GM19193 (cell line): ENCODE measurements around the gene SLC52A1.

Source experiments
- POLR2A ChIP-seq: IDR thresholded peaks from 4 replicates; pipeline ENCODE4 v1.6.1; 2011; ENCODE audit not compliant: insufficient read depth, insufficient read length; ENCODE audit errors: extremely low read depth

The SLC52A1 gene

DNA sequence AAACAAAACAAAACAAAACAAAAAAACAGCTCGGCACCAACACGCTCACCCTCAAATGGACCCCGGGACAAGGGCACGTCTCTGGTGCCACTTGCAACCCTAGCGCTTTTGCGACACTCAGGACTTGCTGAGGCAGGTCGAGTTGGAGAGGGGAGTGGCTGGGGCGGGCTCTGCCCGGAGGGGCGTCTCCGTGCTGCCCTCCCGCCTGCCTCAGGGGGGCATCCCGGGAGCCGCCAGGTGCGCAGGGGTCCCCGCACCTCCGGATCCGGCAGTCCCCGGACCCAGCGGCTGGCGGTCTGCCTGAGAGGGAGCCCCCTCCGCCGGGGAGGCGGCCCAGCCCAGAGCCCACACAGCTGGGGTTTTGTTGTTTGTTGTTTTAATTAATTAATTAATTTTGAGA, at the start of gene SLC52A1:
Gene SLC52A1, minus strand, starts transcription at position 112 of the 400 bp plus-strand sequence. CDS start 820 bp downstream, outside the sequence.
- TF ChIP-seq POLR2A: no peak

DNA sequence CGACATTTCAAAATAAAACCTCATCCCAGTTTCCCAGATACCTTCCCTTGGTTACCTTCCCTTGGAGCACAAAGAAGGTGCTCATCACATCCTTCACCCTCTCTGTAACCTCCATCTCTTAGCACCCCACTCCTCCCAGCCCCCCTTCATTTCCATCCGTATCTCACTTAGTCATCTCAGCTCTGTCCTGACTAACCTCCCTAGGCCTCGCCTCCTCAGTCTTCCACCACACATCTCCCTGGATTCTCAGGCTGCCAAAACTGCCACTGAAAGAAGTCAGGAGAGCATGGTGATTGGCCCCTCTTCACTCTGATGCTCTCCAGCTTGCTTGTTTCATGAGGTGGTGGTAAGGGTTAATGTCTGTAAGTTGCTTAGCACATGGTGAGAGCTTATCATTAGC, 45.4 kb upstream of the SLC52A1 start:
- no peak for TF ChIP-seq POLR2A

DNA sequence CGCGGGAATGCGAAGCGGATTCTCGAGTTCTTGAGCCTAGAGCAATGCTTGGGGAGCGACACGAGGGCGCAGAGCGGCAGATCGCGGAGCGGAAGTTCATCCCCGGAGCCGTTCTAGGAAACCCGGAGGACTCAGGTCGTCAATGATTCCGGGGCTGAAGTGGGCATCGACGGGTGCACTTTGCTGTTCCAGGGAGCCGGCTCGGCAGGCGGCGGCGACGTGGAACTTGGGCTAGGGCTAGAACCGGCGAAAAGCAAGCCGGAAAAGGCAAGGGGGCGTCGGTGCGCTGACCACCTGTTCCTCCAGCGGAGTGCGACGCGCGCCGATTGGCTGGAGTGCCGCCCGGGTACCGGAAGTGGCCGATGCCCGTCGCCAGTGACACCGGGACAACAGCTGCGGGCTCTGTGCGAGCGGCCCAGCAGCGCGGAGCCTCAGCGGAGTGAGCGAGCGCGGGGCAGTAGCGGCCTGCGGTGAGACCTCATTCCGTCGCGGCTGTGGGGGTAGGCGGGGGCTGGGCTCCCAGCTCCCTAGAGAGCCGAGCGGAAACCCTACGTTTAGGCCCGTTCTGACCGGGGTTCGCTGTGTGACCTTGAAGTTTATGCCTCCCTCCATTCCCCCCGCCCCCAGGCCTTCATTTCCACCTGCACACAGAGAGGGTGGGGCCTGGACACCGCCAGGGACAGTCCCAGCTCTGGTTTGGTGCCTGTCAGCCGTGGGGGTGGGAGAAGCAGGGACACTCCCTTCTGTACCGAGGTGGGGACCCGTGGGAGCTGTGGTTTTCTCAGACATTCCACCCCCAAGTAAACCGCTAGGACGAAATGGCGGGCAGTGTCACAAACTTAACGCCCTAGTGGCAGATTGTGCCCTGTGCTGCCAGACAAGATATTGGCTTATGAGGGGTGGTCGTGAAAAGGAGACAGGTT, 43.1 kb upstream of the SLC52A1 start, which contains the start of gene ZFP3:
Gene ZFP3, plus strand, starts transcription at position 362 of the 923 bp plus-strand sequence. CDS start 13,038 bp downstream, outside the sequence.
- peak; percentile 86 for TF ChIP-seq POLR2A

DNA sequence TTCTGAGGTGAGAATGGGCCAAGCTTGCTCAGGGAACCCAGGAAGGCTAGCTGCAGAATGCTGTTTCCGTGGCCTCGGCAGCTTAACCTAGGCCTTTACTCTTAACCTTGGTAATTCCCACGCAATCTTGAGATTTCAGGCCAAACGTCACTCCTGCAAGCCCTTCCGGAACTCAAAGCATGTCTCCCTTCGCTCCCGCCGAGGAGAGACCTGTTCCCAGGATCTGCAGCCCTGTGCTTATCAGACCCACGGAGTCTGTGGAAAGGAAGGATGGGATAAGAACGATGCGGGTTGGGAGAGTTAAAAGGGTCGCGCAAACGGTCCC, 42.5 kb upstream of the SLC52A1 start:
- no peak for TF ChIP-seq POLR2A

DNA sequence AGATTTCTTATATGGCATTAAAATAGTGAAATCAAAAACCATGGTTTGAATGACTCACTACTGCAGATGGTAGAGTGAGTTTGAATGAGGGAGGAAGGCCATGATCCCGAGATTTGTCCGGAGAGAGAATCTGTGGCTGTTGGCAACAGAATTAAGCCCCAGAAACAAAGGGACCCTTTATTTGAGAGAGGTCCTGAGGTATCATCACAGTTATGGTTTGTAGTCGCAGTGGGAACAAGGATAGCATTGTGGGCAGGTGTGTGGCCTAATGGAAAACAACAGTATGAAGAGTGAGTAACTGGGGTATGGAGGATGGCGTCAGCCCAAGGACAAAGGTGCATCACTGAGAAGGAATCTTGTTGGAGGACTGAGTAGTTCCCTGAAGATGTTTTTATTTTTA, 34.5 kb upstream of the SLC52A1 start:
- no peak for TF ChIP-seq POLR2A

DNA sequence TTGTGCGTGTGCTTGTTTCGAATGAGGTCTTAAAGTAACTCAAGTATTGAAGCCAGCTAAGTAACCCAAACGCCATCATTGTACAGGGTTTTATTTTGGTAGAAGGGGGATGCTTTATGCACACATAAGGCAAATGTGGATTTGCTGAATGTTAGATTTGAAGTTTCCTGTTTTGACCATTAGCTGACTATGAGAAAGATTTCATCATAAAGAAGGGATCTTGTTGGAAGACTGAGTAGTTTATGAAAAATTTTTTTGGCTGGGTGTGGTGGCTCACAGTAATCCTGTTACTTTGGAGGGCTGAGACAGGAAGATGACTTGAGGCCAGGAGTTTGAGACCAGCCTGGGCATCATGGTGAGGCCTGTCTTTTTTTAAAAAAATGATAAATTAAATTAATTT, 33.0 kb upstream of the SLC52A1 start:
- no peak for TF ChIP-seq POLR2A

DNA sequence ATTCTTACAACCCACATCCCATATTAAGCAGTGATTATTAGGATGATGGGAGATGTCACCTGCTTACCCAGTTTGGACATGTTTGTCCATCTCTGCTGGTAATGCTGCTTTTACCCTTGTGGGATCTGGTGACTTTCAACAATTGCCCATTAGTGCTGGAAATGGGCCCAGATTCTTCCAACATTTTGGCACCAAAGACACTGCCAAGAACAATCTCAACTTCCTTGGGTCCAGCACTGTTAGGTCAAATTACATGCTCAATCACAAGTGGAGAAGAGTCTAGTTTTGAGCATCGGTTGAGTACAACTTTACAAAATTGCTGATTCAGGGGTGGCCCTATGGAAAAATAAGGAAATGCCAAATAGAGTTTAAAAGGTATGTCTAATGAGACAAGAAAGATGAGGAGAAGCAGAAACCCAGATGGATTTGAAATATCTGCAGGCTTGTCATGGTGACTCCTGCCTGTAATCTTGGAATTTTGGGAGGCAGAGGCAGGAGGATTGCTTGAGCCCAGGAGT, 30.1 kb upstream of the SLC52A1 start:
- no peak for TF ChIP-seq POLR2A

DNA sequence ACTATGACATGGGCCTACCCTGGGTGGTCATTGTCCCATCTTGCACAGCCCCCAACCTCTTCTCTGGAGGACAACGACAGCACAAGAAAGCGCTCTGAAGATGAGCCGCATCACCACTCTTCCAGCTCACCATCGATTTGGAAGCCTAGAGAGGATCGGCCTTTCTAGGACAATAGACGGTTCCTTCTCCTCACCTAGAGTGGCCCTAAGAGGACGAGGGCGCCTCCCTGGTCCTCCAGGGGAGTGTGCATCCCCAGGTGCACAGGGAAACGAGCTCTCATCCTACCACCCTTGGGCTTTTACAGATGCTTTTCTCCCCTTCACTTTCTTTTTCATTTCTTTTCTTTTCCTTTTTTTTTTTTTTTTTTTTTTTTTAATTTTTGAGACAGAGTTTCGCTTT, 20.3 kb upstream of the SLC52A1 start:
- no peak for TF ChIP-seq POLR2A

DNA sequence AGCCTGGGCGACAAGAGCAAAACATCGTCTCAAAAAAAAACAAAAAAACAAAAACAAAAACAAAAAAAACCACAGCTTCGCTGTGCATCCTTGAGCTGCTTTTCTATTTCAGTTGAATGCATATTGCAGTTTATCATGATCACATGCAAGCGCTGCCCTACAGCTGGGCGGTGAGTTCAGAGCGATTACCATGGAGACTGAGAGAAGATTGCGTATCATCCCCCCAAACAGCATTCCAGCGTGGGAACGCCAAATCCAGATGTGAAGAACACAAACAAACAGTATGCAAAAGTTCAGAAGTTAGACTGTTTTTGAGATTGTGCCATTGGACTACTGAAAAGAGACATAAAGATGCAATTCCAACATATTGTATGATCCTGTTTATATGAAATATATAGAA, 15.1 kb upstream of the SLC52A1 start:
- TF ChIP-seq POLR2A: no peak

DNA sequence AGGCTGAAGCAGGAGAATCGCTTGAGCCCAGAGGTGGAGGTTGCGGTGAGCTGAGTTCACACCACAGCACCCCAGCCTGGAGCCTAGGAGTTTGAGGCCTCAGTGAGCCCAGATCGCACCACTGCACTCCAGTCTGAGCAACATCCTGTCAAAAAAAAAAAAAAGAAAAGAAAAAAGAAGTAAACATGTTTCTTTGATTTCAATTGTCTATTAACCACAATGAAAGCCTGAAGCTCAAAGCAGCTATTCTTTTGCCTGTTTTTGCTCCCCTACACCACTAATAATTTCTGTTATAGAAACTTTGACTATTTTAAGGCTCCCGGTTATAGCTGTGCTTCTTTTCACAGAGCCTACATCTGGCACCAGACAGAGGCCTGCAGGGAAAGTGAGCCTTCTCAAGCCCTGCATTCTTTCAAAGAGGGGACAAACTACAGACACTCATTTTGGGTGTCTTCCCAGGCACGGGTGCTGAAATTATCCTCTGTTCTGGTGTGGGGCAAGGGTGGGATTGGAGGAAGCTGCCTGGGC, 14.2 kb upstream of the SLC52A1 start:
- no peak for TF ChIP-seq POLR2A

DNA sequence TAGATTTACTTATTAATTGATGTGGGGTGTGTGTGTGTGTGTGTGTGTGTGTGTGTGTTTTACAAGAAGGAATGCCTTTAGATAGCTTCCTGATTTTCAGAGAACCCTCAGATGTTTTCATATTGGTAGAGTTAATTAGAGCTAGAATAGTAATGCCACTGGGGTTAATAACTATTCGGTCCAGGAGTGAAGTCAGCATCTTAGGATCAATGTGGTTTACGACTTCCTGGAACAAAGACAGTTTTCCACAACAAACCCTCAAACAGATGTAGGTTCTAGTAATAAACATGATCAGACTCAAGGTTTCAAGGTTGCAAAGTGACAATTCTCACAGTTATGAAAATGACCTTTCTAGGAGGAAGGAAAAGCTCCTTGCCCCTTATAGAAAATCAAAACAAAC, 12.2 kb upstream of the SLC52A1 start:
- TF ChIP-seq POLR2A: no peak

DNA sequence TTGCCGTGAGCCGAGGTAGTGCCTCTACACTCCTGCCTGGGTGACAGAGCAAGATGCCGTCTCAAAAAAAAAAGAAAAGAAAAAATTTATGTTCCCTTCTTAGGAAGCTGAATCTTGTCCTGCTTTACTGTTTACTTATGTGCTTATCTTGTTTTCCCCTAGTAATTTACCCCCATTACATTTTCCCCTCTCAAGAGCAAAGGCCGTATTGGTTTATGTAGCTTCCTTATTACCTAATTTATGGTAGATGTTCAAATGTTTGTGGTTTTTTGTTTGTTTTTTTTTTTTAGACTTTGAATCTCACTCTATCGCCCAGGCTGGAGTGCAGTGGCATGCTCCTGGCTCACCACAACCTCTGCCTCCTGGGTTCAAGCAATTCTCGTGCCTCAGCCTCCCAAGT, 10.3 kb upstream of the SLC52A1 start:
- TF ChIP-seq POLR2A: no peak

DNA sequence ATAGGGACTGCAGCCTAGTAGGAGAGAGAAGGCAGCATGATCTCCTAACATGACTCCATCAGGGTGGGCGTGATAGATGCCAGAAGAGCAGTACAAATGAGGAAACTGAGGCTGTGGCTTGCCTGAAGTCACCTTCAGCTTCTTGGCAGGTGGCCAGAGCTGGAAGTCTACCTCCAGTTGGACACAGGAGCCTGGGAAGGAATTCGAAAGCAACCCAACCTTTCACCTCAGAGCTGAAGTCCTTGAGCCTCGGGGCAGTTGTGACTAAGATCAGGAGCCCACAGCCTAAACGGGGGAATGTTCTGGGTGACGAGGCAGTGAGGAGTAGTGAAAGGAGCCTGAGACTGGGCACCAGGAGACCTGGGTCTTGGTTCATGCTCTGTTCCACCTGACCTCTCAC, 9.4 kb upstream of the SLC52A1 start:
- TF ChIP-seq POLR2A: no peak

DNA sequence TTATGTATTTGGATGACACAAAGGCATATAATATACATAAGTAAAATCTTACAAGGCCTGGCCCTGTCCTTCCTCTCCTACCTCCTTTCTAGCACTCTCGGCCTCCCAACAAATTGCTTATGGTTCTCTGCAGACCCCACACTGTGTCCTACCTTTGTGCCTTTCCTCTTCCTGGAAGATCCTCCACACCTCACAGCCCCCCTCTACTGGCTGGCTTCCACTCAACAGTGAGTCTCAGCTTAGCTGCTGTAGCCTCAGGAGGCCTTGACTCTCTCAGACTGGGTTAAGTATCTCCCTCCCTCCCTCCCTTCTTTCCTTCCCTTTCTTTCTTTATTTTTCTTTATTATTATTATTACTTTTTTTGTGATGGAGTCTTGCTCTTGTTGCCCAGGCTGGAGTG, 8.3 kb upstream of the SLC52A1 start:
- no peak for TF ChIP-seq POLR2A

DNA sequence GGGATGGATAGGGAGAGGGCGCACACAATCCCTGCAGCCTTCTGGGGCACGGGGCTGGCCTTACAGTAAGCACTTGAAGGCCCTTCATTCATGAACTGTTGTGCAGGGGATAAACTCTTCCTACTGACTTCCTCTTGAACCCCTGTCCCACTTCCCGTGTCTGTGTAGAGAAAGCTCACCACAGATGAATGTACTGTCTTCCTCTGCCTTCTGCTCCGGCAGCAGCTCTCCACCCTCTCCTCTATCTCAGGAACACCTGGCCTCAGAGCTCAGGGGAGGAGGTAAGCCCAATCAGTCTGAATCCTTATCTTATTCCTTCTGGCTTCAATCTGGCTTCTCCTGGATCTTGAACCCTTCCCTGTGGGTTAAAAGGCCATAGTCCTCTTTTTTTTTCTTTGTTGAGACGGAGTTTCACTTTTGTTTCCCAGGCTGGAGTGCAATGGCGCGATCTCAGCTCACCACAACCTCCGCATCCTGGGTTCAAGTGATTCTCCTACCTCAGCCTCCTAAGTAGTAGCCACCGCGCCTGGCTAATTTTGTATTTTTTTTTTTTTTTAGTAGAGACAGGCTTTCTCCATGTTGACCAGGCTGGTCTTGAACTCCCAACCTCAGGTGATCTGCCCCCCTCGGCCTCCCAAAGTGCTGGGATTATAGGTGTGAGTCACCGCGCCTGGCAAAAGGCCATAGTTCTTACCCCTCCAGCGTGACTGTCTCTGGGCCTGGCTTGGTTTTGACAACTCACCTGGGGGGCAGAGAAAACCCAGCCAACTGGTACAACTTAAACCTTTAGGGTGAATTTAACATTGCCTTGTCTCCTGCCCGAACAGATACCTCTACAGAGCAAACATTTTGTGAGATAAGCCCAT, 7.2 kb upstream of the SLC52A1 start:
- no peak for TF ChIP-seq POLR2A

DNA sequence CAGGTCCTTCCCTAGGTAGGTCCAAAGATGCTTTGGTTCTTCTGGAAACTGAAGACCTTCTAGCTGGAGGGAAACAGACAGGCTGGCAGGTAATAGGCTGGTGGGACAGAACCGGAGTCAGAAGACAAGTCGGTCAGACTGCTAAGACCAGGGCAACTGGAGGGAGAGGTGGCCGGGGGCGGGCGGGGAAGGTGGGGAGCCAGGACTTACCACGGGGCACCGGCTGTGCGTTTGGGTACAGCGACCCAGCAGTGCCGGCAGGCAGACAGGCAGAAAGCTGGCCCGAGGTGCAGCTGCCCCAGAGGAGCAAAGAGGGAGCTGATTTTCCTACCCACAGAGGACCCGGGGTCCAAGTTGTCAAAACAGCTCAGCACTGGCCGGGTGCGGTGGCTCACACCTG, 575 bp downstream of the SLC52A1 start:
- TF ChIP-seq POLR2A: no peak

DNA sequence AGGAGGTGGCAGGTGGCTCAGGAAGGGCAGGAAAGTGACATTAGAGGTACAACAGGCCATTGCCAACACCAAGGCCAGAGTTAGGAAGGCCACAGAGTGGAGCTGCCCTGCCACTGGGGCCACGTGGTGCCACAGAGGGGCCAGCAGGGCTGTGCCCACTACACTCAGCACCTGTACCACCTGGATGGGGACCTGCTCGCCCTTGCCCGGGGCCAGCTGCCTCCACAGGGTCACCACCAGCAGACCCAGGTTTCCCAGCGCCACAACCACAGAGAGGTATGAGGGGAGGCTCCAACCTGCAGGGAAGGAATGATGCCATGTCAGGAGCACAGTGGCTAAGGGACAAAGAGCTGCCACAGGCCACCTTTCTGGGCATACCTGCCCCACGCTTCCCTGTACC, 1.2 kb downstream of the SLC52A1 start:
- no peak for TF ChIP-seq POLR2A
